ENCODE results near the gene AQP6. TPM values are rescaled to one million over a fixed set of nuclear protein-coding genes. Genes with fewer than 3 reads are reported as not detected.
A peak's percentile ranks its signal among the peaks of the same experiment; 100 is the strongest.

The AQP6 gene
- total RNA-seq, 1 donor from 2014 or later, result 0.35 TPM

GRCh38 chr12:49973361-49973830, 649 bp downstream of the AQP6 start:
- Histone ChIP-seq H3K27ac (no peak overlapping the region), H3K27me3 (no peaks in the 10 kb centered on the region), H3K4me1 (no peaks in the 10 kb centered on the region), H3K36me3 (no peaks in the 10 kb centered on the region), H3K4me3 (no peak overlapping the region), H3K9me3 (no peaks in the 10 kb centered on the region)
- DNase-seq, result peak; percentile 58
- intact Hi-C loops (cut with DNase I), result no loop called here
- no peak for TF ChIP-seq CTCF (IDR thresholded peaks at IDR 0.05)
- ATAC-seq, result no peak

- H3K36me3 ChIP-seq, result no peaks in the 10 kb centered on the region
- H3K9me3 ChIP-seq, result no peaks in the 10 kb centered on the region
- DNase-seq (peak; percentile 85), ATAC-seq (peak; percentile 86)
- no peak overlapping the region for H3K27ac ChIP-seq
- intact Hi-C loops (cut with DNase I), result no loop called here
- no peak overlapping the region for H3K4me3 ChIP-seq
- H3K27me3 ChIP-seq, result no peaks in the 10 kb centered on the region
- peak; percentile 53 for TF ChIP-seq CTCF (IDR thresholded peaks at IDR 0.05)
- H3K4me1 ChIP-seq, result no peaks in the 10 kb centered on the region
Measured at GRCh38 chr12:49974231-49974675, 1.5 kb downstream of the AQP6 start.

- Histone ChIP-seq H3K9me3 (no peaks in the 10 kb centered on the region), H3K4me3 (no peak overlapping the region), H3K27me3 (no peaks in the 10 kb centered on the region), H3K4me1 (no peaks in the 10 kb centered on the region), H3K27ac (no peak overlapping the region), H3K36me3 (no peaks in the 10 kb centered on the region)
- DNase-seq (peak; percentile 53), ATAC-seq (no peak)
- intact Hi-C loops (cut with DNase I), result no loop called here
- TF ChIP-seq CTCF (IDR thresholded peaks at IDR 0.05), result no peak
Measured at GRCh38 chr12:49974677-49975317, 2.0 kb downstream of the AQP6 start.

GRCh38 chr12:49975318-49975761, 2.6 kb downstream of the AQP6 start:
- Histone ChIP-seq H3K27me3 (no peaks in the 10 kb centered on the region), H3K36me3 (no peaks in the 10 kb centered on the region), H3K4me1 (no peaks in the 10 kb centered on the region), H3K27ac (no peak overlapping the region), H3K9me3 (no peaks in the 10 kb centered on the region), H3K4me3 (no peak overlapping the region)
- TF ChIP-seq CTCF (IDR thresholded peaks at IDR 0.05), result no peak
- ATAC-seq, result no peak
- peak; percentile 61 for DNase-seq
- intact Hi-C loops (cut with DNase I), result no loop called here

- DNase-seq, result peak; percentile 49
- no peak overlapping the region for H3K4me3 ChIP-seq
- H3K9me3 ChIP-seq, result no peaks in the 10 kb centered on the region
- ATAC-seq, result no peak
- no peak for TF ChIP-seq CTCF (IDR thresholded peaks at IDR 0.05)
- intact Hi-C loops (cut with DNase I), result no loop called here
- H3K27ac ChIP-seq, result no peak overlapping the region
- H3K27me3 ChIP-seq, result no peaks in the 10 kb centered on the region
- H3K4me1 ChIP-seq, result no peaks in the 10 kb centered on the region
- no peaks in the 10 kb centered on the region for H3K36me3 ChIP-seq
Measured at GRCh38 chr12:49976557-49976956, 3.8 kb downstream of the AQP6 start.

All from upper lobe of right lung (tissue), 1 donor.